Ishikawa (cell line): ENCODE measurements around the gene CADM1.

ENCODE experiments used
- CREB1 ChIP-seq: IDR thresholded peaks from 2 replicates; pipeline ENCODE4 v1.6.1; 2012; ENCODE audit warnings: low read depth
- EP300 ChIP-seq: IDR thresholded peaks from 2 replicates; pipeline ENCODE4 v1.6.1; 2012; ENCODE audit warnings: borderline replicate concordance
- MAX ChIP-seq: IDR thresholded peaks from 2 replicates; pipeline ENCODE4 v1.6.1; 2012
- RAD21 ChIP-seq: IDR thresholded peaks from 2 replicates; pipeline ENCODE4 v1.6.1; 2012; ENCODE audit warnings: low read depth
- REST ChIP-seq: IDR thresholded peaks from 2 replicates; pipeline ENCODE4 v1.6.1; 2012; ENCODE audit warnings: low read depth, mild to moderate bottlenecking
- TAF1 ChIP-seq: IDR thresholded peaks from 2 replicates; pipeline ENCODE4 v1.6.1; 2012; ENCODE audit warnings: low read depth, mild to moderate bottlenecking
- YY1 ChIP-seq: IDR thresholded peaks from 2 replicates; pipeline ENCODE4 v1.6.1; 2012; ENCODE audit warnings: low read depth

DNA sequence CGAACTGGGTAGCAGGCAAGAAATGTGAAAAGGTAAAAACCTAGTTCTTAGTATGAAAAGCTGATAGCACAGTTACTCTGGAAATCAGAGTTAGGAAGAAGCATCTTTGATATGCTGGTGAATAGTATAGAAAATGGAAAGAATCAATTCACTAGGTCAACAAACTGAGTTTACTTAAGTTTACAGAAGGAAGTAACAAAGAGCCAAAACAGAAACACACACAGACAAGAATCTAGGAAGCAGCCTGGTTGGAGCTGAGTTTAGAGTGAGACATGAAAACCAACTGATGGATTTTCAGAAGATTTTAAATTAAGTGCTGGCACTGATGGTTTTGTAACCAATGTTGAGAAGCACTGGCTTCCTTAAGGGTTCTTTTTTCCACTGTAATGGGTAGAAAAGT, 296.3 kb downstream of the CADM1 start:
- TF ChIP-seq MAX (no peak), CREB1 (no peak), YY1 (no peak), EP300 (no peak), RAD21 (no peak), REST (no peak), TAF1 (no peak)
